Measurements from ENCODE around the gene DNAJB12.
"Not testable (repeated sequence)": the region's sequence is repeated elsewhere in the genome, so short reads cannot be mapped to it uniquely, and the experiment has no call there.

DNAJB12 gene

GRCh38 chr10:72353965-72354355 is 759 bp downstream of the DNAJB12 start:
- DNase-seq = peak; percentile 35 to 76
- peaks cover 0 to 41% (median 27%) of the 10 kb centered on the region in 4 donors for H3K4me1 ChIP-seq
- H3K9me3 ChIP-seq = no peaks in the 10 kb centered on the region
- intact Hi-C loops (cut with DNase I; ENCODE audit: low total_unique reads) = no loop called here
- H3K36me3 ChIP-seq = peaks cover 0 to 20% (median 12%) of the 10 kb centered on the region in 3 donors
- H3K4me3 ChIP-seq = peak overlapping the region; percentile 62 to 89
- no peak for TF ChIP-seq CTCF (IDR thresholded peaks at IDR 0.05)
- peak overlapping the region; percentile 93 to 98 for H3K27ac ChIP-seq
- no peaks in the 10 kb centered on the region for H3K27me3 ChIP-seq

- Histone ChIP-seq H3K4me3 (peak overlapping the region; percentile 62 to 89), H3K27ac (peak overlapping the region; percentile 93 to 98), H3K4me1 (peaks cover 0 to 48% (median 27%) of the 10 kb centered on the region in 4 donors), H3K9me3 (no peaks in the 10 kb centered on the region), H3K27me3 (no peaks in the 10 kb centered on the region), H3K36me3 (peaks cover 0 to 26% (median 19%) of the 10 kb centered on the region in 3 donors)
- intact Hi-C loops (cut with DNase I; ENCODE audit: low total_unique reads) = no loop called here
- no peak for TF ChIP-seq CTCF (IDR thresholded peaks at IDR 0.05)
- DNase-seq = no peak
These were observed 1.4 kb downstream of the DNAJB12 start for GRCh38 chr10:72353028-72353964.

GRCh38 chr10:72351479-72351878 is 3.2 kb downstream of the DNAJB12 start:
- no peak for TF ChIP-seq CTCF (IDR thresholded peaks at IDR 0.05)
- Histone ChIP-seq H3K9me3 (no peaks in the 10 kb centered on the region), H3K4me3 (no peak overlapping the region), H3K27me3 (no peaks in the 10 kb centered on the region), H3K4me1 (peaks cover 0 to 52% (median 27%) of the 10 kb centered on the region in 4 donors), H3K27ac (no peak overlapping the region), H3K36me3 (peaks cover 0 to 38% (median 25%) of the 10 kb centered on the region in 3 donors)
- no peak for DNase-seq
- intact Hi-C loops (cut with DNase I; ENCODE audit: low total_unique reads) = no loop called here

GRCh38 chr10:72349438-72349837 is 5.3 kb downstream of the DNAJB12 start:
- Histone ChIP-seq H3K27ac (no peak overlapping the region), H3K27me3 (no peaks in the 10 kb centered on the region), H3K4me1 (peaks cover 0 to 52% (median 25%) of the 10 kb centered on the region in 4 donors), H3K9me3 (no peaks in the 10 kb centered on the region), H3K36me3 (peaks cover 4 to 45% (median 27%) of the 10 kb centered on the region in 3 donors), H3K4me3 (no peak overlapping the region)
- no peak for DNase-seq
- no peak for TF ChIP-seq CTCF (IDR thresholded peaks at IDR 0.05)
- intact Hi-C loops (cut with DNase I; ENCODE audit: low total_unique reads) = no loop called here

- peaks cover 14 to 56% (median 39%) of the 10 kb centered on the region in 3 donors for H3K36me3 ChIP-seq
- no peaks in the 10 kb centered on the region for H3K27me3 ChIP-seq
- H3K27ac ChIP-seq = no peak overlapping the region
- intact Hi-C loops (cut with DNase I; ENCODE audit: low total_unique reads) = no loop called here
- TF ChIP-seq CTCF (IDR thresholded peaks at IDR 0.05) = no peak
- H3K9me3 ChIP-seq = no peaks in the 10 kb centered on the region
- peaks cover 0 to 45% (median 22%) of the 10 kb centered on the region in 4 donors for H3K4me1 ChIP-seq
- no peak for DNase-seq
- H3K4me3 ChIP-seq = no peak overlapping the region
These were observed 6.4 kb downstream of the DNAJB12 start for GRCh38 chr10:72348282-72348681.

GRCh38 chr10:72346117-72346516 is 8.6 kb downstream of the DNAJB12 start:
- DNase-seq; H3K4me3 ChIP-seq; intact Hi-C loops (cut with DNase I; ENCODE audit: low total_unique reads); H3K27me3 ChIP-seq; H3K9me3 ChIP-seq; H3K27ac ChIP-seq: not testable (repeated sequence)
- peaks cover 26 to 71% (median 58%) of the 10 kb centered on the region in 3 donors for H3K36me3 ChIP-seq
- H3K4me1 ChIP-seq = peaks cover 0 to 29% (median 1%) of the 10 kb centered on the region in 4 donors

Data from tibial artery (tissue), 4 donors.